ENCODE measurements around the gene MAP3K3. TPM values are rescaled to one million over a fixed set of nuclear protein-coding genes. Genes with fewer than 3 reads are reported as not detected.

The MAP3K3 gene
- total and polyA plus RNA-seq, 9 of the 15 experiments (the other 6 are each of a cell fraction or from before 2014, with no cell fraction given), result 0.69 to 16.5 (median 12.1) TPM

DNA sequence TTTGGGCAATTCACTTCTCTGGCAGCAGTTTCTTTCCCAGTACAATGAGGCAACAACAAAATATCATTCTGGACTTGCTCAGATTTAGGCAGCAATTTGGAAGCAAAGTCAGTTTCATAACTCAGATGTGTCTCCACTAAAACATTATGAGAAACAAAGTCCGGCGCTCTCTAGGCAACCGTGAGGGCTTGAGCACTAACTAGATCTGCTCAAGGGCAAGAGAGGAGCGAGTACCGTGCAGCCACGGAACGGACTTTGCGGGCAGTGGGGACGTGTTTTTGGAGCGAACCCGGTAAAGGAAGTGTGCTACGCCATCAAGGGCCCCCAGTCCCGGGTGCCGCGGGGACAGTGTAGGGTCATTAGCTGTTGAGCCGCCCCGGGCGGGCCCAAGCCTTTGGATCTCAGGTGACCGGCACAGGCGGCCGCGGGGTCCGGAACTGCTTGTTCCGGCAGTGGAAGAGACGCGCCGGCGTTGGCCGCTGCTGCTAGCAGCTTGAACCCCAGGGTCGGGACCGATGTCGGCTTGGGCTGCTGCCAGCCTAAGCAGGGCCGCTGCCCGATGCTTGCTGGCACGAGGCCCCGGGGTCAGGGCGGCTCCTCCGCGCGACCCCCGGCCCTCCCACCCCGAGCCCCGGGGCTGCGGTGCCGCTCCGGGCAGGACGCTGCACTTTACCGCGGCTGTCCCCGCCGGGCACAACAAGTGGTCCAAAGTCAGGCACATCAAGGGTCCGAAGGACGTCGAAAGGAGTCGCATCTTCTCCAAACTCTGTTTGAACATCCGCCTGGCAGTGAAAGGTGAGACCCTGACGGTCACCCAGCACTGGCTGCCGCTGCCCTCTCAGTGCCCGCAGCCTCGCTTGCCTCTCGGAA lies 21.4 kb upstream of the MAP3K3 start, which contains the start of gene TACO1 (continued):
- TF ChIP-seq, protein P1, sequence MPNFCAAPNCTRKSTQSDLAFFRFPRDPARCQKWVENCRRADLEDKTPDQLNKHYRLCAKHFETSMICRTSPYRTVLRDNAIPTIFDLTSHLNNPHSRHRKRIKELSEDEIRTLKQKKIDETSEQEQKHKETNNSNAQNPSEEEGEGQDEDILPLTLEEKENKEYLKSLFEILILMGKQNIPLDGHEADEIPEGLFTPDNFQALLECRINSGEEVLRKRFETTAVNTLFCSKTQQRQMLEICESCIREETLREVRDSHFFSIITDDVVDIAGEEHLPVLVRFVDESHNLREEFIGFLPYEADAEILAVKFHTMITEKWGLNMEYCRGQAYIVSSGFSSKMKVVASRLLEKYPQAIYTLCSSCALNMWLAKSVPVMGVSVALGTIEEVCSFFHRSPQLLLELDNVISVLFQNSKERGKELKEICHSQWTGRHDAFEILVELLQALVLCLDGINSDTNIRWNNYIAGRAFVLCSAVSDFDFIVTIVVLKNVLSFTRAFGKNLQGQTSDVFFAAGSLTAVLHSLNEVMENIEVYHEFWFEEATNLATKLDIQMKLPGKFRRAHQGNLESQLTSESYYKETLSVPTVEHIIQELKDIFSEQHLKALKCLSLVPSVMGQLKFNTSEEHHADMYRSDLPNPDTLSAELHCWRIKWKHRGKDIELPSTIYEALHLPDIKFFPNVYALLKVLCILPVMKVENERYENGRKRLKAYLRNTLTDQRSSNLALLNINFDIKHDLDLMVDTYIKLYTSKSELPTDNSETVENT (CRISPR knock-in tag; IDR thresholded peaks at IDR 0.05), result peak; percentile 87; the same call in 1 of the 2 replicates
- TF ChIP-seq RCOR1 (IDR thresholded peaks at IDR 0.05; ENCODE audit: borderline replicate concordance in 1 of 2, low read depth in 2 of 2, low read length in 2 of 2) (peak in 1 of 2 experiments; percentile 63; a peak in 1 of 4 replicates), HDAC1 (IDR thresholded peaks at IDR 0.05) (peak in 1 of 2 experiments; percentile 76; a peak in 2 of 4 replicates), SIN3A (IDR thresholded peaks at IDR 0.05; ENCODE audit: borderline replicate concordance in 2 of 2, control insufficient read depth in 1 of 2, low read depth in 2 of 2, low read length in 2 of 2) (peak; percentile 49 to 88; a peak in 2 of 4 replicates), PYGO2 (tag; IDR thresholded peaks at IDR 0.05) (no peak), NR1H2 (CRISPR knock-in tag; IDR thresholded peaks at IDR 0.05) (no peak), ELF4 (CRISPR knock-in tag; IDR thresholded peaks at IDR 0.05) (0 out of 2 replicates have a peak, but pooled peaks have one; percentile 47), ETV6 (IDR thresholded peaks at IDR 0.05; ENCODE audit: borderline replicate concordance in 1 of 2, low read depth in 2 of 2, low read length in 1 of 2) (no peak; a peak in 1 of 4 replicates), ETV6 (CRISPR knock-in tag; IDR thresholded peaks at IDR 0.05; ENCODE audit: borderline replicate concordance) (no peak), RBM15 (IDR thresholded peaks at IDR 0.05; ENCODE audit: insufficient read depth, low read length) (no peak), ZNF24 (IDR thresholded peaks at IDR 0.05) (peak; percentile 58; the same call in 1 of the 2 replicates), ETV5 (CRISPR knock-in tag; IDR thresholded peaks at IDR 0.05; ENCODE audit: low read depth) (no peak), FIP1L1 (IDR thresholded peaks at IDR 0.05; ENCODE audit: low read depth, low read length, poor library complexity, severe bottlenecking) (peak; percentile 90), ZKSCAN8 (CRISPR knock-in tag; IDR thresholded peaks at IDR 0.05) (no peak), TEAD1 (CRISPR knock-in tag; IDR thresholded peaks at IDR 0.05) (peak; percentile 40 to 48; a peak in 1 of 4 replicates), KHSRP (IDR thresholded peaks at IDR 0.05) (no peak), SIN3B (IDR thresholded peaks at IDR 0.05; ENCODE audit: low read depth) (peak; percentile 97)
- TF ChIP-seq, protein P2, sequence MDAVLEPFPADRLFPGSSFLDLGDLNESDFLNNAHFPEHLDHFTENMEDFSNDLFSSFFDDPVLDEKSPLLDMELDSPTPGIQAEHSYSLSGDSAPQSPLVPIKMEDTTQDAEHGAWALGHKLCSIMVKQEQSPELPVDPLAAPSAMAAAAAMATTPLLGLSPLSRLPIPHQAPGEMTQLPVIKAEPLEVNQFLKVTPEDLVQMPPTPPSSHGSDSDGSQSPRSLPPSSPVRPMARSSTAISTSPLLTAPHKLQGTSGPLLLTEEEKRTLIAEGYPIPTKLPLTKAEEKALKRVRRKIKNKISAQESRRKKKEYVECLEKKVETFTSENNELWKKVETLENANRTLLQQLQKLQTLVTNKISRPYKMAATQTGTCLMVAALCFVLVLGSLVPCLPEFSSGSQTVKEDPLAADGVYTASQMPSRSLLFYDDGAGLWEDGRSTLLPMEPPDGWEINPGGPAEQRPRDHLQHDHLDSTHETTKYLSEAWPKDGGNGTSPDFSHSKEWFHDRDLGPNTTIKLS (IDR thresholded peaks at IDR 0.05; ENCODE audit: borderline replicate concordance, low read depth), result peak; percentile 25; the same call in 1 of the 2 replicates
- TF ChIP-seq, protein P3, sequence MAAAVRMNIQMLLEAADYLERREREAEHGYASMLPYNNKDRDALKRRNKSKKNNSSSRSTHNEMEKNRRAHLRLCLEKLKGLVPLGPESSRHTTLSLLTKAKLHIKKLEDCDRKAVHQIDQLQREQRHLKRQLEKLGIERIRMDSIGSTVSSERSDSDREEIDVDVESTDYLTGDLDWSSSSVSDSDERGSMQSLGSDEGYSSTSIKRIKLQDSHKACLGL (CRISPR knock-in tag; IDR thresholded peaks at IDR 0.05; ENCODE audit: borderline replicate concordance, poor library complexity, severe bottlenecking), result no peak
- TF ChIP-seq, protein P4, sequence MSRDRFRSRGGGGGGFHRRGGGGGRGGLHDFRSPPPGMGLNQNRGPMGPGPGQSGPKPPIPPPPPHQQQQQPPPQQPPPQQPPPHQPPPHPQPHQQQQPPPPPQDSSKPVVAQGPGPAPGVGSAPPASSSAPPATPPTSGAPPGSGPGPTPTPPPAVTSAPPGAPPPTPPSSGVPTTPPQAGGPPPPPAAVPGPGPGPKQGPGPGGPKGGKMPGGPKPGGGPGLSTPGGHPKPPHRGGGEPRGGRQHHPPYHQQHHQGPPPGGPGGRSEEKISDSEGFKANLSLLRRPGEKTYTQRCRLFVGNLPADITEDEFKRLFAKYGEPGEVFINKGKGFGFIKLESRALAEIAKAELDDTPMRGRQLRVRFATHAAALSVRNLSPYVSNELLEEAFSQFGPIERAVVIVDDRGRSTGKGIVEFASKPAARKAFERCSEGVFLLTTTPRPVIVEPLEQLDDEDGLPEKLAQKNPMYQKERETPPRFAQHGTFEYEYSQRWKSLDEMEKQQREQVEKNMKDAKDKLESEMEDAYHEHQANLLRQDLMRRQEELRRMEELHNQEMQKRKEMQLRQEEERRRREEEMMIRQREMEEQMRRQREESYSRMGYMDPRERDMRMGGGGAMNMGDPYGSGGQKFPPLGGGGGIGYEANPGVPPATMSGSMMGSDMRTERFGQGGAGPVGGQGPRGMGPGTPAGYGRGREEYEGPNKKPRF (IDR thresholded peaks at IDR 0.05; ENCODE audit: low read depth, low read length), result no peak
